ENCODE measurements around the gene AP1G2.
A peak's percentile ranks its signal among the peaks of the same experiment; 100 is the strongest.

AP1G2 gene

GRCh38 chr14:23568600-23569331 lies 1.2 kb upstream of the AP1G2 start:
- H3K4me3 ChIP-seq (ENCODE audit: low read depth, low read length) = peak overlapping the region; percentile 68; the same call in 1 of the 2 replicates
- TF ChIP-seq CTCF (IDR thresholded peaks at IDR 0.05; ENCODE audit: insufficient read depth, low read depth, low read length, missing control alignments) = peak; percentile 43
- DNase-seq (ENCODE audit: low read depth) = no peak

DNA sequence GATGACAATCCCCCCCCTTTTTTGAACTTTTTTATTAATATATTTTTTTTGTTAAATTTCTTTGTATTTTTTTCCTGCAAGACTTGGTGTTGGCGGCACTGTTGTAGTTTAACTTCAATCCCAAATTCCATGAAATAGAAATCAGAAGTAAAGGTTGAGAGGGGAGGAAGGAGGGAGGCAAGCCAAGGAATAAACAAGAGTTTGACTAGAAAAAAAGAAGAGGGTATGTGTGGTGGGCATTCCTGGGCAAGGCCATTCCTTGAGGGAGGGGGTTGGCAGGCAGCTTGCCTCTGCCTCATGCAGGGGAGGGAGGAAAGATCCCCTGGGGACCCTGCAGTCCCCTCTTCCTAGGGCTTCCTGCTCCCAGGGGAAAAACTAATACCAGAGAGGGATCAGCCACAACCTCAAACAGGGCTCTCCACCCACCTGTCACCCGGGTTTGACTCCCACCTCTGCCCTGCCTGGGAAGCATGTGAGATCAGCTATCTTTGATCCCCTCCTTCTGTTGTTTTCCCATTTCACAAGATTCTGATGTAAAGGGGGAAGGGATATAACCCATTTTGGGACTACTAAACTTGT lies 519 bp upstream of the AP1G2 start:
- no peak for TF ChIP-seq CTCF (IDR thresholded peaks at IDR 0.05; ENCODE audit: insufficient read depth, low read depth, low read length, missing control alignments)
- DNase-seq (ENCODE audit: low read depth) = no peak
- peak overlapping the region; percentile 68 for H3K4me3 ChIP-seq (ENCODE audit: low read depth, low read length)

DNA sequence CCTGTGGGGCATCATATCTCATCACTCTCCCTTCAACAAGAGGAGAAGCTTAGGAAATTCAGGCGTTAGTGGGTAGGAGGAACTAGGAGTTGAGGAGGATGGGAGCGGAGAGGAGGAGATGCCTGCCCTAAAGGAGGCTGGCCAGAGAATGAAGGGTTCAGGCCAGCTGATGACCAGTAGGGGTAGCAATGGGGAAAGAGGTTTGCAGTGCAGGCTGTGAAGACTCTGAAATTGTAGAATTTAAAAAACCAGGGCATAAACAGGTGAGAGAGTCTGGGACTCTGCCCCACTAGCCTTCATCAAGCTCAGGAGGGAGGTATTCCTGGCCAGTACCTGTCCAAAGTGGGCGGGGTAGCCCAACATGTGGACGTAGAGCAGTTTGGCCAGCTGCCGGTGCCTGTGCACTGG lies 809 bp downstream of the AP1G2 start:
- no peak for TF ChIP-seq CTCF (IDR thresholded peaks at IDR 0.05; ENCODE audit: insufficient read depth, low read depth, low read length, missing control alignments)
- no peak for DNase-seq (ENCODE audit: low read depth)
- H3K4me3 ChIP-seq (ENCODE audit: low read depth, low read length) = peak overlapping the region; percentile 68

GRCh38 chr14:23566112-23566777 lies 1.3 kb downstream of the AP1G2 start:
- TF ChIP-seq CTCF (IDR thresholded peaks at IDR 0.05; ENCODE audit: insufficient read depth, low read depth, low read length, missing control alignments) = no peak
- DNase-seq (ENCODE audit: low read depth) = no peak
- H3K4me3 ChIP-seq (ENCODE audit: low read depth, low read length) = peak overlapping the region; percentile 68

GRCh38 chr14:23565626-23566025 lies 2.0 kb downstream of the AP1G2 start:
- TF ChIP-seq CTCF (IDR thresholded peaks at IDR 0.05; ENCODE audit: insufficient read depth, low read depth, low read length, missing control alignments) = no peak
- H3K4me3 ChIP-seq (ENCODE audit: low read depth, low read length) = no peak overlapping the region
- DNase-seq (ENCODE audit: low read depth) = no peak

- DNase-seq (ENCODE audit: low read depth) = no peak
- H3K4me3 ChIP-seq (ENCODE audit: low read depth, low read length) = no peak overlapping the region
- no peak for TF ChIP-seq CTCF (IDR thresholded peaks at IDR 0.05; ENCODE audit: insufficient read depth, low read depth, low read length, missing control alignments)
Observed at GRCh38 chr14:23564876-23565275, 2.7 kb downstream of the AP1G2 start.

Measured in GM12865 (cell line).